HepG2 (cell line): ENCODE data around the gene AKAP3. TPM values are rescaled to one million over a fixed set of nuclear protein-coding genes. Genes with fewer than 3 reads are reported as not detected.

Source experiments
- ATAC-seq: fragments of 200-7000 bp; cut with Tn5 transposase; 3 replicates; pipeline ENCODE4 v1.9.1; 2020; ENCODE audit warnings: mild to moderate bottlenecking, moderate library complexity
- BruUV-seq: library from RNA; stranded (reverse); fragments of 400-500 nt; replicated peaks from 2 replicates; lab custom pipeline; 2021; lab: Mats Ljungman, UMichigan
- CTCF ChIA-PET: fragments of 300-600 bp; formaldehyde crosslinking; extraction: SDS; loops from one replicate; lab custom pipeline; 2021; ENCODE audit warnings: low total read pairs, inconsistent platforms, low intra/inter-chr PET ratio; lab: Yijun Ruan, JAX
- POLR2A ChIA-PET: fragments of 350-600 bp; sonication (Branson Sonifier 250); formaldehyde crosslinking; loops from one replicate; lab custom pipeline; 2020; ENCODE audit warnings: antibody characterized with exemption, inconsistent platforms; lab: Yijun Ruan, JAX
- DNase-seq: peaks from one replicate; pipeline ENCODE4 v3.0.0-alpha.2; 2015; ENCODE audit warnings: low spot score
- FAIRE-seq: peaks from 3 replicates; lab custom pipeline; 2011; peaks lifted over from hg19 to GRCh38; lab: Jason Lieb, UNC
- H2AFZ ChIP-seq: one replicate; pipeline ENCODE4 v1.6.1; 2011; ENCODE audit warnings: low read length, inconsistent platforms
- H3K27ac ChIP-seq: fragments of 300-600 bp; 3 replicates; pipeline ENCODE4 v1.8.0; 2011; ENCODE audit warnings: mixed run types, mild to moderate bottlenecking, mixed read lengths, low read length, inconsistent platforms; ENCODE audit not compliant: insufficient read depth; ENCODE audit errors: extremely low read length
- H3K27me3 ChIP-seq, 2 experiments: fragments of 200-600 bp in 1 of 2; 2 replicates in 1 of 2; 3 replicates in 1 of 2; pipeline versions ENCODE4 v1.6.0 to v1.8.0; 2011; ENCODE audit warnings: low read length in 2 of 2, mild to moderate bottlenecking in 2 of 2, moderate library complexity in 2 of 2, inconsistent platforms in 1 of 2; ENCODE audit not compliant: insufficient read depth in 2 of 2, control insufficient read depth in 1 of 2
- H3K36me3 ChIP-seq, 2 experiments: fragments of 200-600 bp in 1 of 2; replicated peaks in 1 of 2; 2 replicates in 1 of 2; 3 replicates in 1 of 2; pipeline versions ENCODE4 v1.5.1 to v1.8.0; 2011; ENCODE audit warnings: low read length in 2 of 2, inconsistent platforms in 1 of 2; ENCODE audit not compliant: insufficient read depth in 2 of 2, control insufficient read depth in 1 of 2
- H3K4me1 ChIP-seq: 2 replicates; pipeline ENCODE4 v1.5.1; 2012; ENCODE audit warnings: low read length, inconsistent platforms; ENCODE audit not compliant: insufficient read depth
- H3K4me2 ChIP-seq: 2 replicates; pipeline ENCODE4 v1.6.0; 2011; ENCODE audit warnings: low read depth, low read length, inconsistent platforms
- H3K4me3 ChIP-seq, 3 experiments: fragments of 200-600 bp in 1 of 3; sonication (generic), shearing (Covaris generic) in 1 of 3; replicated peaks in 1 of 3; 2 replicates each; pipeline ENCODE4 v1.5.1; 2011 to 2016; ENCODE audit warnings: low read length in 3 of 3, inconsistent platforms in 2 of 3, low read depth in 2 of 3, mild to moderate bottlenecking in 2 of 3, control low read depth in 1 of 3, mixed read lengths in 1 of 3; ENCODE audit not compliant: insufficient read depth in 1 of 3
- H3K79me2 ChIP-seq: one replicate; pipeline ENCODE4 v1.6.1; 2011; ENCODE audit warnings: low read length, inconsistent platforms; ENCODE audit not compliant: insufficient read depth
- H3K9ac ChIP-seq: 2 replicates; pipeline ENCODE4 v1.6.0; 2011; ENCODE audit warnings: mild to moderate bottlenecking, low read depth, low read length, inconsistent platforms; ENCODE audit not compliant: insufficient read depth
- H3K9me3 ChIP-seq: 2 replicates; pipeline ENCODE4 v1.5.1; 2012; ENCODE audit warnings: mild to moderate bottlenecking, low read length
- H4K20me1 ChIP-seq: 2 replicates; pipeline ENCODE4 v1.6.0; 2011; ENCODE audit warnings: inconsistent platforms, mild to moderate bottlenecking, low read length, moderate library complexity; ENCODE audit not compliant: insufficient read depth
- CREB1 ChIP-seq, 2 experiments: fragments of 450-650 bp in 1 of 2; IDR thresholded peaks; 2 replicates each; pipeline ENCODE4 v1.6.1; 2016 to 2017; ENCODE audit warnings: control low read depth in 1 of 2, mild to moderate bottlenecking in 1 of 2, missing compliant biosample characterization in 1 of 2, missing genetic modification characterization in 1 of 2
- PAWR ChIP-seq: sonication (generic); formaldehyde crosslinking; IDR thresholded peaks from 2 replicates; pipeline ENCODE4 v1.4.0; 2020; ENCODE audit warnings: missing genetic modification reagents, mild to moderate bottlenecking, borderline replicate concordance
- THRA ChIP-seq: sonication (generic); formaldehyde crosslinking; IDR thresholded peaks from 2 replicates; pipeline ENCODE4 v1.4.0; 2020; ENCODE audit warnings: missing genetic modification reagents, borderline replicate concordance
- ZNF317 ChIP-seq: sonication (generic); formaldehyde crosslinking; IDR thresholded peaks from 2 replicates; pipeline ENCODE4 v1.5.0; 2020; ENCODE audit warnings: mild to moderate bottlenecking, missing genetic modification reagents
- ZNF350 ChIP-seq: sonication (generic); formaldehyde crosslinking; IDR thresholded peaks from 2 replicates; pipeline ENCODE4 v1.4.0; 2020; ENCODE audit warnings: mild to moderate bottlenecking, low read depth, missing genetic modification reagents, borderline replicate concordance
- ZNF816 ChIP-seq: sonication (generic); formaldehyde crosslinking; IDR thresholded peaks from 2 replicates; pipeline ENCODE4 v1.8.0; 2022; ENCODE audit warnings: missing genetic modification reagents, mild to moderate bottlenecking, borderline replicate concordance
- ZNF850 ChIP-seq: sonication (generic); formaldehyde crosslinking; conservative IDR thresholded peaks from 2 replicates; pipeline ENCODE4 v1.9.0; 2021; ENCODE audit warnings: mild to moderate bottlenecking, missing genetic modification reagents
- ZNF883 ChIP-seq: sonication (generic); formaldehyde crosslinking; IDR thresholded peaks from 2 replicates; pipeline ENCODE4 v1.5.1; 2020; ENCODE audit warnings: mild to moderate bottlenecking, missing genetic modification reagents; ENCODE audit errors: not compliant biosample characterization
- WGBS: methylation state at CpG from one replicate; pipeline ENCODE4 v1.1.6; 2017; ENCODE audit warnings: low lambda C conversion rate; 5-methylcytosine and 5-hydroxymethylcytosine counted together
- in situ Hi-C: cut with HindIII; loops from 2 replicates; pipeline ENCODE4 v1.10.0; 2017; ENCODE audit warnings: low pct_unique_long_range_greater_than_20kb; ENCODE audit not compliant: extremely low pct_ligation_motif_present
- intact Hi-C: fragments of 100-400 bp; cut with micrococcal nuclease; formaldehyde crosslinking; loops from one replicate; pipeline ENCODE4 v1.10.0; 2022; ENCODE audit not compliant: unreplicated experiment
- polyA plus RNA-seq, 8 experiments: library from polyadenylated mRNA; depleted of rRNA in 3 of 8; stranded (reverse) in 7 of 8; unstranded in 1 of 8; fragments of >200 nt; fragmentation: Illumina TruSeq in 4 of 8; extraction: Trizol in 4 of 8; gene quantifications; 2 replicates each; pipeline versions ENCODE4 v1.2.1 to v1.2.3, GENCODE V29; 2011 to 2016; ENCODE audit warnings: low read depth in 4 of 8, missing spikeins in 1 of 8, mixed read lengths in 1 of 8; ENCODE audit not compliant: insufficient read depth in 1 of 8
- total RNA-seq, 5 experiments: library from RNA; depleted of rRNA; stranded (reverse); fragments of >200 nt; fragmentation: Illumina TruSeq; extraction: Trizol; gene quantifications; 2 replicates each; pipeline ENCODE4 v1.2.3, GENCODE V29; 2016; ENCODE audit warnings: low read depth in 1 of 5
- TF ChIP-seq, protein P1 (sequence below): sonication (generic); formaldehyde crosslinking; IDR thresholded peaks from 2 replicates; pipeline ENCODE4 v1.4.0; 2020; ENCODE audit warnings: missing genetic modification reagents

The AKAP3 gene
- total and polyA plus RNA-seq, 2 of the 13 experiments (the other 11 are each of a cell fraction or from before 2014, with no cell fraction given), result 0.22 to 0.49 TPM

DNA sequence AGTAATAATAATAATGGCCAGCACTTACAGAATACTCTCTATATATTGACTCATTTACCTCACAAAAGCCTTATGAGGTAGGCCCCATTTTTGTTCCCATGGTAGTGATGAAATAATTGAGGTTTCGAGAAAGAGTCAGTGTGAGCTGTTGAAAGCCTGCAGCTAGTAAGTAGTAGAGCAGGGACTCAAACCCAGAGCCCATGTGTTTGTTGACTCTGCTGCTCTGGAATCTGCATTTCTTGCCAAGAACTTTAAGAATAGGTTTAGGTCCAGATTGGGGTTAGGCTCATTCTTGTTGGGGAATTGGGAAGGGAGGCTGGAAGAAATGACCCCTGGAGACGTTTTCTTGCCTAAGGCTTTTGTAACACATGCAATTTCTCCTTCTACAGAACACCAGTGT lies 58.9 kb downstream of the AKAP3 start (continued):
- TF ChIP-seq THRA (CRISPR knock-in tag), result no peak

- CTCF ChIA-PET, result no interaction called here
- no peaks in the 10 kb centered on the region for H3K4me1 ChIP-seq
- H3K36me3 ChIP-seq, result no peaks in the 10 kb centered on the region
- 19% methylated on average over 3 of the region's 3 CpGs for WGBS
- no peak overlapping the region for H3K4me3 ChIP-seq
- H3K27me3 ChIP-seq, result peaks cover 1 to 15% of the 10 kb centered on the region in 2 experiments; a peak in 3 of 5 replicates
- H3K4me2 ChIP-seq, result no peak overlapping the region
- no peaks in the 10 kb centered on the region for H3K79me2 ChIP-seq
- ATAC-seq (no peak), DNase-seq (no peak), FAIRE-seq (no peak)
- POLR2A ChIA-PET, result no interaction called here
- intact Hi-C loops (no loop called here), in situ Hi-C loops (no loop called here)
- no peaks in the 10 kb centered on the region for H4K20me1 ChIP-seq
- H3K9me3 ChIP-seq, result no peaks in the 10 kb centered on the region
- BruUV-seq, result no TSS peak
- no peak overlapping the region for H3K27ac ChIP-seq
- no peak for TF ChIP-seq ZNF816 (CRISPR knock-in tag)
- peak; percentile 57 for TF ChIP-seq CREB1 (IDR thresholded peaks at IDR 0.05)
- no peak for TF ChIP-seq CREB1 (CRISPR knock-in tag; IDR thresholded peaks at IDR 0.05)
- TF ChIP-seq, all 625 proteins: peak for 1
- no peak overlapping the region for H2AFZ ChIP-seq
- no peak overlapping the region for H3K9ac ChIP-seq
Measured at GRCh38 chr12:4588916-4589315, 59.9 kb downstream of the AKAP3 start.

DNA sequence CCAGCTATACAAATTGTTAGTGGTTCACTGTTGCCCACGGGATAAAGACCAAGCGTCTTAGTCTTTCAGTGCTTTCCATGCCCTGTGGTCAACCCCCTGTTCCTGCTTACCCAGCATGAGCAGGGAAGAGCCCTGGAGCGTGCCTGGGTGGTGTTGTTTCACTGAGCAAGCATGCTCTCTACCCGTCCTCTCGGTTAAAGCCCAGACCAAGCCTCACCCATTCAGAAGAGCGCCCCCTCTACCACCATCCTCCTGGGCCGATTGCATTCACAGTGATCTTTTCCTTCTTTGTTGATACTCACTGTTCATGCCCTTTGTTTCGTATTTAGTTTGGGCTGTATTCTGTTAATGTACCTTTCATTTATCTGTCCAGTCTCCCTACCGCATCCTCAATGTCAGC lies 61.7 kb downstream of the AKAP3 start:
- intact Hi-C loops (no loop called here), in situ Hi-C loops (no loop called here)
- POLR2A ChIA-PET, result no interaction called here
- Histone ChIP-seq H3K9ac (no peak overlapping the region), H3K4me1 (no peaks in the 10 kb centered on the region), H3K4me2 (no peak overlapping the region), H3K36me3 (no peaks in the 10 kb centered on the region), H3K4me3 (no peak overlapping the region), H3K79me2 (no peaks in the 10 kb centered on the region), H3K27me3 (peaks cover 1 to 18% of the 10 kb centered on the region in 2 experiments; a peak in 4 of 5 replicates), H2AFZ (no peak overlapping the region), H3K9me3 (no peaks in the 10 kb centered on the region), H3K27ac (no peak overlapping the region), H4K20me1 (no peaks in the 10 kb centered on the region)
- no TSS peak for BruUV-seq
- TF ChIP-seq ZNF883 (no peak), PAWR (CRISPR knock-in tag) (no peak), ZNF350 (CRISPR knock-in tag) (no peak), ZNF850 (CRISPR knock-in tag) (no peak), ZNF317 (CRISPR knock-in tag) (no peak)
- TF ChIP-seq, protein P1, sequence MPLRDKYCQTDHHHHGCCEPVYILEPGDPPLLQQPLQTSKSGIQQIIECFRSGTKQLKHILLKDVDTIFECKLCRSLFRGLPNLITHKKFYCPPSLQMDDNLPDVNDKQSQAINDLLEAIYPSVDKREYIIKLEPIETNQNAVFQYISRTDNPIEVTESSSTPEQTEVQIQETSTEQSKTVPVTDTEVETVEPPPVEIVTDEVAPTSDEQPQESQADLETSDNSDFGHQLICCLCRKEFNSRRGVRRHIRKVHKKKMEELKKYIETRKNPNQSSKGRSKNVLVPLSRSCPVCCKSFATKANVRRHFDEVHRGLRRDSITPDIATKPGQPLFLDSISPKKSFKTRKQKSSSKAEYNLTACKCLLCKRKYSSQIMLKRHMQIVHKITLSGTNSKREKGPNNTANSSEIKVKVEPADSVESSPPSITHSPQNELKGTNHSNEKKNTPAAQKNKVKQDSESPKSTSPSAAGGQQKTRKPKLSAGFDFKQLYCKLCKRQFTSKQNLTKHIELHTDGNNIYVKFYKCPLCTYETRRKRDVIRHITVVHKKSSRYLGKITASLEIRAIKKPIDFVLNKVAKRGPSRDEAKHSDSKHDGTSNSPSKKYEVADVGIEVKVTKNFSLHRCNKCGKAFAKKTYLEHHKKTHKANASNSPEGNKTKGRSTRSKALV (CRISPR knock-in tag), result no peak
- ATAC-seq, result peak; percentile 41; the same call in 2 of the 3 replicates
- FAIRE-seq, result no peak
- CTCF ChIA-PET, result no interaction called here
- no peak for DNase-seq
- 42% methylated on average over 7 of the region's 9 CpGs for WGBS
